ENCODE data around the gene ICAM4.
A peak's percentile ranks its signal among the peaks of the same experiment; 100 is the strongest.
"Not testable (repeated sequence)": the region's sequence is repeated elsewhere in the genome, so short reads cannot be mapped to it uniquely, and the experiment has no call there.

The ICAM4 gene

DNA sequence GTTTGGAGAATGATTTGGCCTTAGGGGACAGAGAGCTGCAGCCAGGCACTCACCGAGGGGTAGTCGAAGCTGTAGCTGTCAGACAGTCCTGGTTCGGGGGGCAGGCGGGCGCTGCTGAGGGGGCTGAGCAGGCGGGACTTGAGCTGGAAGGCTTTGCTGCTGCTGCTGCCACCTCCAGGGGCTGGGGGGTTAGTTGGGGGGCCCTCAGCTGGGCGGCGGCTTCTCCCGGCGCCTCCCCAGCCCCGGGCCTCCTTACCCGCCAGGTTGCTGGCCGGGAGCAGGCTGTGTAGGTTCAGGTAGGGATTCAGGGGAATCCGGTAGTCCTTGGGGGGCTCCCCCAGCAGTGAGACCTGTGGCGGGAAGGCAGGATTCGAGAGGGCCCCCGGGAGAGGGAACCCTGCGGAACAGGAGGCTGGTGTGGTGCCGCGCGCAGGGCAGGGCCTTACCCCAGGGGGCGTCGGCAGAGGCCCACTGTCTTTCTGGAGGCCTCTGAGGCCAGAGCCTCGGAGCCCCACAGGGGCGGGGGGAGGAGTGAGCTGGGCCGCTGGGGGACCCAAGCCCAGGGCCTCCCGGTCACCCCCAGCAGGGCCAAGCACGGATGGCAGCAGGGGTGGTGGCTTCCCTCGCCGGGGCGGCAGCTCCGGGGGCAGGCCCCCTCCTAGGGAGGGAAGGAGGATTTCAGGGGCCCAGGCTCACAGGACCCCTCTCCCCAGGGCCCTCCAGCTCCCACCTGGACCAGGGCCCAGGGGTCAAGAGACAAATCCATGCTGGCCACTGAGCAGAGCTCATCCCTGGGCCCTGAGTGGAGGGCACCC lies 34.1 kb downstream of the ICAM4 start:
- DNase-seq, result no peak

DNA sequence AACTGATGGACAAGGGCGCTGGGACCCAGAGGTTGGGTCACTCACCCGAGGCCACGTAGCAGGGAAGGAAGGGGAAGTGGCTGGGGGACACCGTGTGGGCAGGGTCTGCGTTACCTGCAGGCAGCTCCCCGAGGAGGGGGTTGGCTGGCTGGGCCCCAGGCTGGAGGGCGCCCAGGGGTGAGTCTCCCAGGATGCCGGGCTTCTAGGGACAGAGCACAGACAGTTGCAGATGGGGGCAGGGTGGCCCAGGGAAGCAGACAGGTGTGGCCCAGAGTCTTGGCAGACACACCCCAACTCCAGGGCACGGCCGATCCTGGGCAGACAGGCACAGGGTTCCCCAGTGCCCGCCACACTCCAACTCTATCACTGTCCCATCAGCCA lies 34.7 kb downstream of the ICAM4 start:
- DNase-seq, result no peak

DNA sequence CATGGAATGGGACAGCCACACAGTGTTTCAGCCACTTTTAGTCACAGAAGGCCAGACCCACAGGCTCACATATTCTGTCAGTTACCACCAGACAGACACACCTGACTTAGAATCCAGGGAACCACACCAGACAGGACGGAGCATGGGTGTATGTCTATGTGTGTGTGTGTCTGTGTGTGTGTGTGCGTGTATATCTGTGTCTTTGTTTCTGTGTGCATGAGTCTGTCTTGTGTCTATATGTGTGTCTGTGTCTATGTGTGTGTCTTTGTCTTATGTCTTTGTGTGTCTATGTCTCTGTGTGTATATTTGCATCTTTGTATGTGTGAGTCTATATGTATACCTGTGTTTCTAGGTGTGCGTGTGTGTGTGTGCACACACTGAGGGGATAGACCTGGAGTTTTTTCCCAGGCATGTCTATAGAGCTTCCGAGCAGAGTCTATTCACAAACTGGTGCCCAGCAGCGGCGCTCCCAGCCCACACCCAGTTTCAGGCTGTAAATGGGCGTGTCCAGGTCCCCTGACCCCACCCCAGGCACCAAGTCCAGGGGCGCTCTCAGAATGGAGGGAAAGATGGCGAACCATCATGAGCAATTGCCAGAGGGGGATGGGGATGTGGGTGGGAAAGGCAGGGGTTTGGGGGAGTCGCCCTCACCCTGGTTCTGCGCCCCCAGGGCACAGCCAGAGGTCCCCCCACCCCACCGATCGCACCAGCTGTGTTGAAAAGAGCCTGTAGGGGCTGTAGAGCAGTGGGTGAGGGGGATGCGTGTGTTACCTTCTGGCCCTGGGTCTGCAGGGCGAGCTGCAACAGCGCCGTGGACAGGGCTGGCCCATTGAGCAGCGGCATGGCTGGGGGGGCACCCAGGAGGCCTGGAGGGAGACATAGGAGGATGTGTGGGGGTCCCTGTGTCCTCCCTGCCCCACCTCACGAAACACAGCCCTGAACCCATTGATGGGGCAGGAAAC lies 35.4 kb downstream of the ICAM4 start:
- no peak for DNase-seq

DNA sequence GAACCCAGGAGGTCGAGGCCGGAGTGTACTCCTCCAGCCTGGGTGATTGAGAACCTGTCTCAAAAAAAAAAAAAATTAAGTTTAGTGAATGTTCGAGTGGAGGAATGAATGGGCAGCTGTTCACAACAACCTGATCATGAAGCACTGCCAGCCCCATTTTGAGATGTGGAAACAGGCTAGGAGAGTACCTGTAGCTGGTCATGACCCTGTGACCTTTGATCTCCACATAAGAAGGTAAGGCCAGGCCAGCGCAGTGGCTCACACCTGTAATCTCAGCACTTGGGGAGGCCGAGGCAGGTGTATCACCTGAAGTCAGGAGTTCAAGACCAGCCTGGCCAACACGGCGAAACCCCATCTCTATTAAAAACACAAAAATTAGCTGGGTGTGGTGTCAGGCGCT lies 39.0 kb downstream of the ICAM4 start:
- DNase-seq, result no peak

DNA sequence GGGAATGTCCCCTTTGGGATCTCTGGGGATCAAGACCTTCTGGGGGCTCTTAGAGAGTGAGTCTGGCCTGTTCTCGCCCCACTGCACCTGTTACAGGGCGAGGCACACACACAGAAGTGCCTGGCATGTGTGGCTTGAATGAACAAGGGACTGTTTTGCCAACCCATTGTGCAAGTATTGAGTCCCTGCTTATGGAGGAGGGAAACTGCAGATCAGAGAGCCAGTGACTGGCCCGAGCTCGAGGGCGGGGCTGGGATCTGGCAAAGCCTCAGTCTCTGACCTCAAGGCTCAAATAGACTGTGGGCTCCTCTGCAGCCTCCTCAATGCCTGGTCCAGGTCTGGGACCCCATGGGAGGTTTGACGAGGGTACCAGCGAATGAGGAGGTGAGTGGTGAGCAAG lies 41.0 kb downstream of the ICAM4 start:
- DNase-seq, result no peak

DNA sequence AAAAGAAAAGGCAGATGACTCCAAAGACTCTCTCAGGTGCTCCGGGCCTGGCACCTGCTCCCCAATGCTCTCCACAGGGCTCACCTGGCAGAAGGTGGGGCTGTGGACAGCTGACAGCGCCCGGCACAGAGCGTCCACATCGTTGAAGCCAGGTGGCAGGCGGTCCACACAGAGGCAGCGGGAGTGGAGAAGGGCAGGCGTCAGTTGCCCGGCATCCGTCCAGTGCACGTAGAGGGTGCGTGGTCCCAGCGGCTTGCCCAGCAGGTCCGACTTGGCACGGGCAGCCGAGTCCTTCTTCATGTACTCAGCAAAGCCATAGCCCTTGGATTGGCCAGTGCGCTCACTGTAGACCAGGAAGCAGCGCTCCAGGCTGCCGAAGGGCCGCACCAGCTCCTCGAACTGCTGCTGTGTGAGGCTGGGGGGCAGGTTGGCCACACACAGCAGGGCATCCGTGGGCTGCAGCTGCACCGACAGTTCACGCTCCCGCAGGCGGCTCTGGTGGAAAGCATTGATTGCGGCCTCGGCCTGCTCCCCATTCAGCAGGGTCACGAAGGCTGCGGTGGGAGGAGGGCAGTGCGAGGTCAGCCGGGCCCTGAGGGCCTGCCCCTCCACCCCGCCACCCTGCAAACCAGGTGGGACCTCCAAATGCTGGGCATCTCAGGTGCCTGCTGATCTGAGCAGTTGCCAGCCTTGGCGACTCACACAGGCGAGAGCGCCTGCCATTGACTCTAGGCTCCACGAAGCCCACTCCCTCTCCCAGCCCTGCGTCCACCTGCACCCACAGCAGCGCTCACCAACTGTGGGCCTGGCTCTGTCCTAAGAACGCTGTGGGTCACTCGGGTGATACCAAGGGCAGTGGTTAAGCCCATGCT lies 42.0 kb downstream of the ICAM4 start:
- no peak for DNase-seq

DNA sequence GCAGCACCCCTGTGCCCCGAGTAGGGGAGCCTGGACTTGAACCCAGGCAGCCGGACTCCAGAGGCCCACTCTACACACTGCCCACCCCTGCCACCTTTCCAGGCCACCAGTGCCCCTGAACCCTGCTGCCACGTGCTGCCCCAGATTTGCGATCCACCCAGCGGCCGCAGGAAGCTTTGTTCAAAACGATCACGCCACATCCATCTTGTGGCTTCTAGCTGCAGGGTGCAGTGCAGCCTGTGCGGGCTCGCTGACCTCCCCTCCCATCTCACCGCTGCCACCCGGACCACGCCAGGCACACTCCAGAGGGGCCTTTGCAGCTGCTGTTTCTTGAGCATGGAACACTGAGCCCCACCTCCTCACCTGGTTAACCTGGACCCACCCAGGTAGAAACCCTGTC lies 42.8 kb downstream of the ICAM4 start:
- DNase-seq, result no peak

DNA sequence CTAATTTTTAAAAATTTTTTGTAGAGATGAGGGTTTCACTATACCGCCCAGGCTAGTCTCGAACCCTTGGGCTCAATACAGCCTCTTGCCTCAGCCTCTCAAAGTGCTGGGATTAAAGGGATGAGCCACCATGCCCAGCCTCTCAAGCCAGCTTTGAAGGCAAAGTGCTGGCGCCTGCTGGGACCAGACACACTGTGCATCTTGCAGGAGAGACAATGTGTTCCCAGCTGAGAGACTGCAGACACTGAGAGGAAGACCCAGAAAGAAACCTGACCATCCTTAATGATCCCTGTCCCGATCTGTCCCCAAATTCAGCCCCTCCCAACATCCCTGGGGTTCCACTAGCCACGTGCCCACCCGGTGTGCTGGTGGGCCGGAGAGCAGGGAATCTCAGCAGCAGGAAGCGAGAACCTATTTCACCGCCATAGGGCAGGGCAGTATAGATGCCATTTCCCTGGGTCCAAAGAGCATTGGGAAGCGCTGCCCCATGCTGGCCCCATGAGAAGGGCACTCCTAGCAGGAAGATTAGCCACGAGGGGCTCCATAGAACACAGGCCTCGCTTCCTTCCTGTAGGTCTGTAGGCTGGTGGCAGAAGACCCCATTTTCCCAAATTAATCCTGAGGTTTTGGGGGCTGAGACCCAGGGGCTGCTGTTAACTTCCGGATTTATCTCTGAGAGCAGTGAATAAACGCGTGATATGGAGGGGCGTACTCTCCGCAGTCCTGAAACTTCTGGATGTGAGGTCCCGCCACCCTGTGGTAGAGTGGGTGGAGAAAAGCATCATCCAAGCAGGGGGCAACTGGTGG lies 45.6 kb downstream of the ICAM4 start:
- no peak for DNase-seq

DNA sequence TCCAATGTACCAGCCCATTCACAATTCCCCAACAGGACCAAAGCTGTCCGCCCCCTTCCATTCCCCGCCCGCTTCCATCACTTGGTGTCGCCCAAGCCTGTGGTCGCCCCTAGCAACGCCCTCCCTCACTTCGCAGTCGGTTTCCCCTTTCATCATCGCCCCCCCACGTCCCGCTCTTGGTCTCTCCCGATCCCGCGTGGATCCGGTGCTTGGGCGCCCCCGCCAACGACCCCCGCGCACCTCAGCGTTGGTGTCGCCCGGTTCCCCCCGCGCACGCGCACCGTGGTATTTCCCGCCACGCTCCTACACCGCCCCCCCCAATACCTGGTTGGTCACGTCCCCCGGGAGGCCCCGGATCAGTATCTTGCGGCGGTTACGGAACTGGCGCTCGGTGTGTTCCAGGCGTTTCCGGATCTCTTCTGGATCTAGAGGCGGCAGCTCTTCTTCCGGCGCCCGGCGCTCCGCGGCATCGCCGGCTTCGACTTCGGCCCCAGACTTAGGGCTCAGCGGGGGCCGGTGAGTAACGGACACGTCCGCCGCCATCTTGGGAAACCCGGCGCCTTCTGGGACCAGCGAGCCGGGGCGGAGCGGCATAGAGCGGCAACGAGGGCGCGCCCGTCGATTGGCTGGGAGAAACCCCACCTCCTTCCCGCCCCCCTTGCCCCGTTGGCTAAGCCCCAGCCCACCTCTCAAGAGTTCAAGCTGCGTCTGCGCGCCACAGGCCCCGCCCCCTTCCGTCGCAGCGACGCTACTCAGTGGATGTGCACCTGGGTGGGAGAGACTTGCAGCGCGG lies 46.4 kb downstream of the ICAM4 start, which contains the start of gene RAVER1:
RAVER1 (minus strand) TSS at position 565 of the 793 bp plus-strand sequence; CDS start at position 543, 22 bp downstream.
- DNase-seq, result peak; percentile 81

DNA sequence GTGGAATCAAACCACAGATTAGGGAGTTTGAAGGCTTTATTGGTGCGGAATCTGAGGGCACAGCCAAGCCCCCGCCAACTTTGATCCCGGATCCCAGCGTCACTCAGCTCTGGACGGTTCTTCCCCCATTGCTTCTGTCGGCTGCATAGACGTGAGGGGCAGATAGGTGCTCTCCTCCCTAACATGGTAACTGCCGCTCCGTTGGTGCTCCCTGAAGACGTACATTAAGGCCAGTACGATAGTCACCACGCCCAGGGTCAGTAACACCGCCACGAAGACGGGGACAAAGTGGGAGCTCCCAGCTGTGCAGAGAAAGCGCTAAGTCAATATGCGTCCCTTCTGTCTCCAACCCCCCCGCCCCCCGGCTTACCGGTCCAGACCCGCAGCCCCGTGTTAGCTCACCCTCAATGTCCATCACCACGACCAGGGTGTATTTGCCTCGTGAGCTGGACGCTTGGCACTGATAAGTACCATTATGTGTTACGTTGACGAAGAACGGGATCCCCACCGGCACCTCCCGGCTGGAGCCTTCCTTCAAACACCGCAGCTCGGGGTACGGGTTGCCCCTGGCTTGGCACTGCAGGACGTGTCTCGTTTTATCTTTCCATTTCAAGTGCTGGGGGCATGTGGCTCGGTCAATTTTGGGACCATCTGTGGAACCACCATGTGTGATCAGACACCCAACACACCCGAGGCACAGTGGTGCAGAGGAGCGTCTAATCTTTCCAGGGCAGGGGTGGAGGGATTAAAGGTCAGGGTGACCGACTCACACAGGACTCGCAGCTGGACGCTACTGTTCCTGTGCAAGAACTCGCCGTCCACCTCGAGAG lies 47.2 kb downstream of the ICAM4 start:
- DNase-seq, result no peak

DNA sequence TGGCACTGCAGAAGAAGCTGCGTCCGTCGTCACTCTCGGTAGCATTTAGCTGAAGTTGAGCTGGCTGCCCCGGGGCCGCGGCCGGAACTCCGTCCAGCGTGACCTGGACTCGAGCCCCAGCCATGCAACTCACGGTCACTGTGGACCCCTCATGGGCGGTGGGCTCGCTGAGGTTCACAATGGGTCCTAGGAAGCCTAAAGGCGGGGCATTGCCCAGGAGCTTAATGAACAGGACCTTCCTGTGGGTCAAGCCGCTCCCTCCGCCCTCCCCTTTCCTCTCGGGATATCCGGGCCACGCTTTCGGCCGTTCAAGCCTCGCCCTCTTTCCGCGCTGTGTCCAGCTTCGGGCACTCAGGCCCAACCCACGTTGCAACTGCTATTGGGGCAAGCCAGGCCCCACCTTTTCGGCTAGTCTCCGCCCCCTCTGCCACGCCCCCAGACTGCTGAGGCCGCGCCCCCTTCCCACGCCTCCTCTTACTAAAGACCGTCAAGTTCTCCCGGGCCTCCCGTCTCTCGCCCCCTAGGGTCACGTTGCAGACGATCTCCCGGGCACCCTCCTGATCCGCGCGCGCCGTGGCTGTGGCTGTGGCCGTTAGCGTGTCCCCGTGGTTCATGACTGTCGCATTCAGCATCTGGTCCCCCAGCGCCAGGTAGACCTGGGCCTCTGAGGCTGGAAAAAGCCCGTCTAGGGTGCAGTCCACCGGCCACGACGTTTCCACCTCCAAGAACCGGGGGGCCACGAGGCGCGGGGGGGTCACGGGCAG lies 48.0 kb downstream of the ICAM4 start:
- peak; percentile 14 for DNase-seq

DNA sequence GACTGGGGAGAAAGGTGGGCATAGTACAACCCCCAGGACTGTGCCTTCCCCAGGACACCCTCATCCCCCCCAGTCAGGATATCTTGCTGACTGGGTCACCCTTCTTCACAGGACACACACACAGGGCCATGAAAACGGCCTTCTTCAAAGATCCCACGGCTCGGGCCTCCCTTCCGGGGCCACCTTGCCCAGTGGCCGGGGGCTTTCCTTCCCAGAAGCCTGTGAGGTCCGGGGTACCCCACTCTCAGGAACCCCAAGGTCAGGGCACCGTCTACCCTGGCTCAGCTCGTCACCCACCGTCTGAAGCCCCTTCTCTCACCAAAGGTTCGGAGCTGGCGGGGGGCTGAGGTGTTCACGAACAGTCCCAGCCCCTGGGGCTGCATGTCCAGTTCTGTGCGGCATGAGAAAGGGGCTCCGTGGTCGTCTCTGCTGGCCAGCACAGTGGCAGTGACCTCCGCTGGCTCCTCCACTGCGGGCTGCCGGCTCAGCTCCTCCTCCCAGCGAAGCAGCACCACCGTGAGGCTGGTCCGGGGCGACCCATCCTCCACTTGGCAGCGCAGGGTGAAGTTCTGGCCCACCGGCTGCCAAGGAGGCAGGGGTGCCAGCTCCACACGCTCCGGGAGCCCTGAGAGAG lies 48.7 kb downstream of the ICAM4 start:
- DNase-seq, result no peak

DNA sequence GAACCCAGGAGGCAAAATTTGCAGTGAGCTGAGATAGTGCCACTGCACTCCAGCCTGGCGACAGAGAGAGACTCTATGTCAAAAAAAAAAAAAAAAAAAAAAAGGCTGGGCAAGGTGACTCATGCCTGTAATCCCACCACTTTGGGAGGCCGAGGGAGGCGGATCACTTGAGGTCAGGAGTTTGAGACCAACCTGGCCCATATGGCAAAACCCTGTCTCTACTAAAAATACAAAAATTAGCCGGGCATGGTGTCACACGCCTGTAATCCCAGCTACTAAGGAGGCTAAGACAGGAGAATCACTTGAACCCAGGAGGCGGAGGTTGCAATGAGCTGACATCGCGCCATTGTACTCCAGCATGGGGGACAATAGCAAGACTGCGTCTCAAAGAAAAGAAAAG lies 50.0 kb downstream of the ICAM4 start:
- DNase-seq, result not testable (repeated sequence)

All from SHP77 treated with DMSO at 0.1 percent for 48 hours (cell line).